Stimulated activated CD8-positive, alpha-beta memory T cell treated with anti-CD3 and anti-CD28 coated beads, Interleukin-15, amount 100 ng/mL, for 48 hours (primary cell): ENCODE measurements around the gene GFI1.
"Not testable (repeated sequence)": the region's sequence is repeated elsewhere in the genome, so short reads cannot be mapped to it uniquely, and the experiment has no call there.

Experiments
- DNase-seq, 2 donors: peaks; one replicate each; pipeline ENCODE4 v3.0.0-alpha.2; 2020; ENCODE audit warnings: low read depth in 2 of 2

Gene GFI1

DNA sequence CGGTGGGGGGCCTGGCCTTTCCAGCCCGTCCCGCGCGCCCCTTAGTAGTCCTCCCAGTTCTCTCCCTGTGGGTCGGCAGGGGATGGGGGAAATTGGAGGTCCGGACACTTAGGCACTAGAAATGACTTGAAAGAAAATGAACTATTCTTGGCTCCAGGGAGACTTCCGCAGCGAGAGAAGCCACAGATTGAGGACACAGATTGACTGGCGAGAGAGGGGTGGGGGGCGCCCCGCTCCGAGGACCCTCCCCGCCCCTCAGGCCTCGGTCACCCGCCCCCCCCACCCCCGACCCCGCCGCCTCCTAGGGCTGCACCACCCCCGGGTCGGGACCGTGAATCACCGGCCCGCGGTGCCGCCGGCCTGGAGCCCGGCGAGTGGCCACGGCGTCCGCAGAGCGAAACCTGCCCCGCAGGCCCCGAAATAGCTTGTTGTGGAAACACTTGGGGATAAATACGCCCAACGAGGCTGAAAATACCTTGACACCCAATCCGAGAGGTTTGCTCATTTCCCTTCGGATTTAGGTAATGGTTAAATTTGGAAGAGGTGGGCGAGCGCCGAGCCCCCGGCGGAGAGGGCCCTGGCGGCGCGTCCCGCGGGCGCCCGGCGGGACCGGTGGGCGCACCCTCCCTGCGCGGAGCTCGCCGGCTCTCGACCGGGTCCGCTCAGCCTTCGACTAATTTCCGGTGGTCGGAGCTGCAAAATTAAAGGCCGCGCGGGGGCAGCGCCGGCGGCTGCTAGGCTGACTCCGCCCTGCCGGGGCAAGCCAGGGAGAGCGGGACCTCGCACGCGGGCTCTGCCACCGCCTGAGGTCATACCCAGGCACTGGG, at the start of gene GFI1:
GFI1 (minus strand) TSS at position 675 of the 827 bp plus-strand sequence. CDS start 3,438 bp downstream, outside the sequence.
- peak; percentile 84 to 85 for DNase-seq

DNA sequence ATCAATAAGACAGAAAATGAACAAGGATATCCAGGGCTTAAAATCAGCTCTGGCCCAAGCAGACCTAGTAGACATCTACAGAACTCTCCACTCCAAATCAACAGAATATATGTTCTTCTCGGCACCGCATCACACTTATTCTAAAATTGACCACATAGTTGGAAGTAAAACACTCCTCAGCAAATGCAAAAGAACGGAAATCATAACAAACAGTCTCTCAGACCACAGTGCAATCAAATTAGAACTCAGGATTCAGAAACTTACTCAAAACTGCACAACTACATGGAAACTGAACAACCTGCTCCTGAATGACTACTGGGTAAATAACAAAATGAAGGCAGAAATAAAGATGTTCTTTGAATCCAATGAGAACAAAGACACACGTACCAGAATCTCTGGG, 45.6 kb upstream of the GFI1 start:
- not testable (repeated sequence) for DNase-seq

- not testable (repeated sequence) for DNase-seq
Measured at GRCh38 chr1:92531939-92532338, 45.2 kb upstream of the GFI1 start.

GRCh38 chr1:92527670-92528069, 40.9 kb upstream of the GFI1 start:
- DNase-seq = no peak

DNA sequence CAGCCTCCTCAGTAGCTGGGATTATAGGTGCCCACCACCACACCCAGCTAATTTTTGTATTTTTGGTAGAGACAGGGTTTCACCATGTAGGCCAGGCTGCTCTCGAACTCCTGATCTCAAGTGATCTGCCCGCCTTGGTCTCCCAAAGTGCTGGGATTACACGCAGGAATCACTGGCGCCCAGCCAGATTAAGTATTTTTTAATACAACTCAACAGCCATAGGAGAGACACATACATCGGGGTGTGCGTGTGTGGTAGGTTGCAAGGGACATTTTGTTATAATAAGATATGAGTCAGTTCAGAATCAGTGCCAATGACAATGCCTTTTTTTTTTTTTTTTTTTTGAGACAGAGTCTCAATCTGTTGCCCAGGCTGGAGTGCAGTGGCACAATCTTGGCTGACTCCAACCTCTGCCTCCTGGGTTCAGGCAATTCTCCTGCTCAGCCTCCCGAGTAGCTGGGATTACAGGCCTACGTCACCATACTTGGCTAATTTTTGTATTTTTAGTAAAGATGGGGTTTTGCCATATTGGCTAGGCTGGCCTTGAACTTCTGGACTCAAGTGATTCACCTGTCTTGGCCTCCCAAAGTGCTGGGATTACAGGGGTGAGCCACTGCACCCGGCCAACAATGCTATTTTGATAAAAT, 38.3 kb upstream of the GFI1 start:
- DNase-seq = not testable (repeated sequence)

- DNase-seq = no peak
Measured at GRCh38 chr1:92519043-92519442, 32.3 kb upstream of the GFI1 start.

DNA sequence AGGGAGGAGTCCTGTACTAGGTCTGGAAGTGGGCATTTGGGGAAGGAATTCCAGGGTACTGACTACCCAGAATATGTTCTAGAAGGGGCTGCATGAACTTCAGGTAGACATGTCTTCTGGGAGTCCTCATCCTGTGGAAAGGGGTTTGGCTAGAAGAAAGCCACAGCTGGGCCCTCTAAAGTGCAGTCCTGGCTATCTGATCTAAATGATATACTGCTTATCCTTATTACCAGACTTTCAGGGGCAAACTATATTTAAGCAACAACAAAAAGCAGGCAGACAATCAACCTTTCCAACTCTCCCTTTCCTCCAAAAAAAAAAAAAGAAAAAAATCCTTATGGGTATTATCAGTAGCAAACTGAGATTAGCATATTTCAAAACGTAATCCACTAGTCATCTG, 29.8 kb upstream of the GFI1 start:
- DNase-seq = no peak

GRCh38 chr1:92515796-92516201, 29.1 kb upstream of the GFI1 start:
- DNase-seq = no peak

DNA sequence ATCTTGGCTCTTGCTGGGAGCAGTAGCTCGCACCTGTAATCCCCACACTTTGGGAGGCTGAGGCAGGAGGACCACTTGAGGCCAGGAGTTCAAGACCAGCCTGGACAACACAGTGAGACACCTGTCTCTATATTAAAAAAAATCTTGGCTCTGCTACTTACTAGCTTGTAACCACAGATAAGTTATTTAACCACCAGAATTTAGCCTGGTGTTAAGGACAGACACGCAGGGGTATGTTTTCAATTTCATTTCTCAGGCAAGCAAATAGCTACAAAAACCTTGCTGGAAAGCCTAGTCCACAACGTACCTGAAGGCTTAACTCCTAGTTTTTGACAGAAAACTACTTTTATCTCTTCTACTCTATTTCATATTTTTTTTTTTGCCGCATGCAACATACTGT, 24.8 kb upstream of the GFI1 start:
- DNase-seq = no peak

- DNase-seq = no peak
Measured at GRCh38 chr1:92509619-92510018, 22.9 kb upstream of the GFI1 start.

DNA sequence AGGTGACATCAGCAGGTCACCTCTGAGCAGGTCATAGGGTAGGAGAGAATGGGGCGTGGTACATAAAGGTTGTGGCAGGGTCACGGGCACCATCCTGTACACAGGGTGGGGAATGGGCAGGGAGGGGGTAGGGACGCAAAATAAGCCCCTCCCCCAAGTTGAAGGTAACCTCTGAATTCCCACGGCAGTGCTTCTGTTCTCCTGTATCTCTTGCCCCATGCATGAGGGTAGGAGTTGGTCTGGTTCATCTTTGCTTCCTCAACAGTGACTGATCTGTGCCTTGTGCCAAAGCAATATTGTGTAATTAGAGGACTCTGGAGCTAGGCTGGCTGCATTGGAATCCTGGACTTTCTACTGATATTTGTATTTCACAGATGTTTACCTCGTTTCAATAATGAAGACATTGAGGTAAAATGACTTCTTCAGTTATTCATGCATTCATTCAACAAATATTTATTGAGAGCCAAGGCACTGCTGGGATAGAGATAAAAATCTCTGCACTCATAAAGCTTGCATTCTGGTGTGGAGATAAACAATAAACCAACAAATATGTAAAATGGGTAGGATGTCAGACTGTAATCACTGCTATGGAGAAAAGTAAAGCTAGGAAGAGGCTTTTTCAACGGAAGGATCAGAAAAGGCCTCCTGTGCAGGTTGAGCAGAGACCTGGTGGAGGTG, 18.4 kb upstream of the GFI1 start:
- no peak for DNase-seq

- no peak for DNase-seq
Measured at GRCh38 chr1:92504291-92505014, 17.7 kb upstream of the GFI1 start.

DNA sequence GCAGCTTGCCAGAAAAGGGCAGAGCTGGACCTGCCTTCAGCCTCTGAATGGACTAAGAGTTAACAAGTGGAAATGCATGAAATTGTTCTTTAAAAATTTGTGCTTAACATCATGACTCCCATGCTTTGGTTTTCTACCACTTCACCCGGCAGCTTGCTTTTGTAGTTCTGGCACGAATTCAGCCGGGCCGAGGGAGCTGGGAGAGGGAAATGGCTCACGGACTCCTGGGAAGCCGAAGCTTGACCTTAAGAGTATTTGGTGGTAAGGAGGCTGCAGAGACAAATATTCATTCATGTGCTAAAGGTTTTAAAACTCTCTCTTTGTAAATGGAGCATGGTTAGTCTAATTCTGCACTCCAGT, 17.2 kb upstream of the GFI1 start:
- no peak for DNase-seq

- no peak for DNase-seq
Measured at GRCh38 chr1:92503043-92503925, 16.6 kb upstream of the GFI1 start.

DNA sequence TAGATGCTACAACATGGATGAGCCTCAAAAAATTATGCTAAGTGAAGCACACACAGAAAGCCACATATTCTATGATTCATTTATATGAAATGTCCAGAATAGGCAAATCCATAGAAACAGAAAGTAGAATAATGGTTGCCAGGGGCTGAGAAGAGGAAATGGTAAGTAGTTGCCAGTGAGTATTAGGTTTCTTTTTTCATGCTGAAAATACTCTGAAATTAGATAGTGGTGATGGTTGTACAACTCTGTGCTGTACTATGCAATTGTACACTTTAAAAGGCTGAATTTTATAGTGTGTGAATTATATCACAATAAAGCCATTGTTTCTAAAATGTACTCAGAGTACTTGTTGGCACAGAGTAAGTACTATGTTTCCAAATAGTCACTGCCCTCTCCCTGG, 15.5 kb upstream of the GFI1 start:
- DNase-seq = no peak

- no peak for DNase-seq
Measured at GRCh38 chr1:92500552-92500951, 13.8 kb upstream of the GFI1 start.

DNA sequence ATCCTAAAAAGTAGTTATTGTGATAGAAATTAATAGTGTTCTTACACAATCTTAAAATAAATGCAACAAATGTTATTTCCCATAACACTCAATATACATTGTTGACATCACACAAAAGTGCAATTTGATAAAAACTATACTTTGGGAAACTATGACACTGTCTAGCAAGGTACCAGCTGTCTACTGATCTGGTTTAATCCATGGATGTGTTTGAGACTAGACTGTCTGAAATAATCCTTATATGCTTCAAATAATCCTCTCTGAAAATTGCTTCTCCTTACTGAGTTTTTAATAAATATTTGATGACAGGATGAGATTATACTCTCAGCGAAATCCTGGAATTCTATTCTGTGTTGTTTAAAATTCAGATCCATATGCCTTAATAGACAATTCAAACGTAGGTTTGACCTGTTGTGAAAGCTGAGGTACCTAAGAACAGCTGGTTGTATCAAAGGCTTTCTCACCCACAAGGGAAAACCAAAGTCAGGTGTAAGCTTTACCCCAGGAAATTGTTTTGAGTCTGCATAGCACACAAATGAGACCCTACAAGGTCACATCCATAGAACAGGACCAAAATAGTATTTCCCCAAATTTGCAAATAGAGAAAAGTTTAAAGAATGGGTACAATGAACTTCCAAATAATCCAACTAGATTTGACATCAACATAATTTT, 8.8 kb upstream of the GFI1 start:
- DNase-seq = no peak

- DNase-seq = no peak
Measured at GRCh38 chr1:92494485-92495141, 7.9 kb upstream of the GFI1 start.

DNA sequence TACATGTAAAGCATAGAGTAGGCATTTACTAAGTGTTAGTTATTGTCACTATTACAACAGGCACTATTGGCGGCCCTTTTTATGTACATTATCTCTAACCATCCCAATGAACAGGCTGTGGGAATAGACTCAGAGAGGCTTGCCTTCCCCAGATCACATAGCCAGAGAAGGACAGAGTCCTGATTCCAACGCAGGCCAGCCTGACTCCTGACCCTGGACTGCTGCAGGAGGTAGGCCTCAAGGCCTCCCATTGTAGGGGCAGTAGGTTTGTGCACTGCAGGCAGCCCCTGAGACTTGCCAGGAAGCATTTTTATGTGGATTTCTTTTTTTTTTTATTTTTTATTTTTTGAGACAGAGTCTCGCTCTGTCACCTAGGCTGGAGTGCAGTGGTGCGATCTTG, 6.4 kb upstream of the GFI1 start:
- no peak for DNase-seq

DNA sequence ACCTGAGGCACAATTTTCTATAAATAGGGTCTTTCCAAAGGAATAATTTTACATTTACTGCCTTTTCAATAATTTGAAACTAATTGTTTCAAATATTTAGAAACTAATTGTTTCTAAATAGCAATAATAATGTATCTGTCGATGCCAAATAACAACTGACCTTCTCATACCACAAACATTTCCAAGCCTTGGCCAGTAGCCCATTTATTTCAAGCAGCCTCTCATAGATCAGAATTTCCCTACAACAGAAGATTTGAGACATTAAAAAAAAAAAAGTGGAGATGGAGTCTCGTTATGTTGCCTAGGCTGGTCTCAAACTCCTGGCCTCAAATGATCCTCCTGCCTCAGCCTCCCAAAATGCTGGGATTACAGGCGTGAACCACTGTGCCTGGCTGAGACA, 2.1 kb upstream of the GFI1 start:
- DNase-seq = no peak
